ENCODE measurements around the gene NTM. TPM values are rescaled to one million over a fixed set of nuclear protein-coding genes. Genes with fewer than 3 reads are reported as not detected.

Gene NTM
- total RNA-seq, 1 experiment from 2014 or later: 9.9 TPM

DNA sequence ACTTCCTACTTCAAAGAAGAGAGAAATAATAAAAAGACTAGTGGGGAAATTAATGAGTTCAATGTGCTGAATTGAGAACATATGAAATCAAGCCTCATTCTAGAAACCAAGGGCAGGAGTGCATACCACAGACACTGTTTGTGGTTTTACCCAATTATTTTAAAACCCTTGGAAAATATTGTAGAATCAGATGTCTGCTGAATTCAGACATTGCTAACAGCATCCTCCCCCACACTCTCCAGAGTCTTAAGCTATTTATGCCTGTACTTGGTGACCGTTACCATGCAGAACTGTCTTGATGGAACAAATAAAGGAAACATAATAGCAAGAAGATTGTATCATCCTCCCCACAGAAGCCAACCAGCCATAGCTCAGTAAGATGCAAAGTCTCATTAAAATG, 850.1 kb downstream of the NTM start:
- Histone ChIP-seq H3K27ac (ENCODE audit: insufficient read length, low read depth, low read length) (no peak overlapping the region), H3T11ph (ENCODE audit: low read length) (no peak overlapping the region), H3K14ac (ENCODE audit: insufficient read depth, low read length) (no peak overlapping the region), H3K79me1 (ENCODE audit: insufficient read depth, low read depth, low read length, poor library complexity, severe bottlenecking) (no peaks in the 10 kb centered on the region), H3K9ac (ENCODE audit: extremely low read depth, insufficient read length, low read length) (no peak overlapping the region), H4K5ac (ENCODE audit: insufficient read length, low read depth, low read length) (no peak overlapping the region), H3K27me3 (ENCODE audit: insufficient read depth, low read length) (no peaks in the 10 kb centered on the region), H2BK15ac (ENCODE audit: low read depth, low read length) (no peak overlapping the region), H3K56ac (ENCODE audit: insufficient read length, low read depth, low read length) (no peak overlapping the region), H2BK5ac (ENCODE audit: insufficient read length, low read length) (no peak overlapping the region), H3K23me2 (ENCODE audit: insufficient read length, low read depth, low read length, poor library complexity, severe bottlenecking) (no peaks in the 10 kb centered on the region), H4K20me1 (ENCODE audit: control insufficient read depth, insufficient read depth, insufficient read length) (no peaks in the 10 kb centered on the region), H3K18ac (ENCODE audit: insufficient read length, low read depth, low read length) (no peak overlapping the region), H2BK12ac (ENCODE audit: insufficient read length, low read depth, low read length) (no peak overlapping the region), H4K91ac (ENCODE audit: insufficient read length, low read depth, low read length) (no peak overlapping the region), H2BK20ac (ENCODE audit: low read depth, low read length, poor library complexity, severe bottlenecking) (no peak overlapping the region), H2BK120ac (ENCODE audit: low read depth, low read length, poor library complexity, severe bottlenecking) (no peak overlapping the region), H3K9me3 (ENCODE audit: control insufficient read depth, low read depth, low read length) (no peaks in the 10 kb centered on the region), H3K4ac (ENCODE audit: low read depth, low read length) (no peak overlapping the region), H2AK5ac (ENCODE audit: insufficient read length, low read length) (no peak overlapping the region), H3K79me2 (ENCODE audit: insufficient read depth, low read length) (no peaks in the 10 kb centered on the region; the same call in 1 of the 2 replicates), H3K4me2 (ENCODE audit: insufficient read depth, insufficient read length, low read length) (no peak overlapping the region), H2AFZ (ENCODE audit: low read length) (no peak overlapping the region), H3K23ac (ENCODE audit: insufficient read length, low read depth, low read length) (no peak overlapping the region), H4K8ac (replicated peaks; ENCODE audit: insufficient read length, low read depth, low read length) (no peak overlapping the region), H3K4me1 (ENCODE audit: insufficient read depth, low read length) (no peaks in the 10 kb centered on the region)
- Mint-ChIP-seq H3K4me3 (no peak overlapping the region), H3K27me3 (ENCODE audit: low read depth) (peaks cover 2% of the 10 kb centered on the region), H3K9me3 (peaks cover 0 to 3% of the 10 kb centered on the region in 2 experiments; a peak in 1 of 5 replicates), H3K36me3 (ENCODE audit: insufficient read depth in 1 of 3, low read depth in 3 of 3) (no peaks in the 10 kb centered on the region), H3K4me1 (no peaks in the 10 kb centered on the region), H3K27ac (no peak overlapping the region)
- no CpG with 5 or more reads among the region's 1 CpG for WGBS (ENCODE audit: extremely low coverage, insufficient read length, low lambda C conversion rate)
- TF ChIP-seq CTCF (conservative IDR thresholded peaks at IDR 0.05): no peak
- DNase-seq: no peak
